KMS-11 (cell line): ENCODE results near the gene TMC7.

Experiments used
- H2AFZ ChIP-seq: fragments of 200-600 bp; sonication (generic); 2 replicates; pipeline ENCODE4 v1.6.1; 2016; ENCODE audit warnings: antibody characterized with exemption, mixed run types, low read depth
- H3K27ac ChIP-seq: fragments of 200-600 bp; sonication (generic); 2 replicates; pipeline ENCODE4 v1.6.1; 2016; ENCODE audit warnings: mild to moderate bottlenecking, mixed run types
- H3K27me3 ChIP-seq: fragments of 200-600 bp; sonication (generic); 2 replicates; pipeline ENCODE4 v1.6.1; 2017; ENCODE audit warnings: mild to moderate bottlenecking, low read depth, mixed run types, moderate library complexity; ENCODE audit not compliant: insufficient read depth
- H3K36me3 ChIP-seq: fragments of 200-600 bp; sonication (generic); 2 replicates; pipeline ENCODE4 v1.6.1; 2017; ENCODE audit warnings: mild to moderate bottlenecking, mixed run types; ENCODE audit not compliant: insufficient read depth
- H3K4me1 ChIP-seq: fragments of 200-600 bp; sonication (generic); 2 replicates; pipeline ENCODE4 v1.6.1; 2016; ENCODE audit warnings: mild to moderate bottlenecking, low read depth, mixed run types; ENCODE audit not compliant: poor library complexity, severe bottlenecking
- H3K4me2 ChIP-seq: fragments of 200-600 bp; sonication (generic); 2 replicates; pipeline ENCODE4 v1.7.0; 2016; ENCODE audit warnings: mild to moderate bottlenecking, mixed run types
- H3K4me3 ChIP-seq: fragments of 200-600 bp; sonication (generic); IDR thresholded peaks from 2 replicates; pipeline ENCODE4 v1.6.1; 2017; ENCODE audit warnings: low read depth, low read length, mixed read lengths; ENCODE audit not compliant: insufficient read depth
- H3K79me2 ChIP-seq: fragments of 200-600 bp; sonication (generic); 2 replicates; pipeline ENCODE4 v1.6.1; 2016; ENCODE audit warnings: low read depth, mixed run types; ENCODE audit not compliant: insufficient read depth
- H3K9ac ChIP-seq: fragments of 200-600 bp; sonication (generic); 2 replicates; pipeline ENCODE4 v1.6.1; 2016; ENCODE audit warnings: mild to moderate bottlenecking, mixed run types
- H4K20me1 ChIP-seq: fragments of 200-600 bp; sonication (generic); 2 replicates; pipeline ENCODE4 v1.6.1; 2016; ENCODE audit warnings: mild to moderate bottlenecking, mixed run types; ENCODE audit not compliant: insufficient read depth
- TF ChIP-seq, protein P1 (sequence below): fragments of 200-600 bp; sonication (generic); conservative IDR thresholded peaks from 2 replicates; pipeline ENCODE4 v1.6.1; 2017; ENCODE audit warnings: low read depth, mild to moderate bottlenecking, antibody characterized with exemption, low read length, moderate library complexity, mixed read lengths

The TMC7 gene

DNA sequence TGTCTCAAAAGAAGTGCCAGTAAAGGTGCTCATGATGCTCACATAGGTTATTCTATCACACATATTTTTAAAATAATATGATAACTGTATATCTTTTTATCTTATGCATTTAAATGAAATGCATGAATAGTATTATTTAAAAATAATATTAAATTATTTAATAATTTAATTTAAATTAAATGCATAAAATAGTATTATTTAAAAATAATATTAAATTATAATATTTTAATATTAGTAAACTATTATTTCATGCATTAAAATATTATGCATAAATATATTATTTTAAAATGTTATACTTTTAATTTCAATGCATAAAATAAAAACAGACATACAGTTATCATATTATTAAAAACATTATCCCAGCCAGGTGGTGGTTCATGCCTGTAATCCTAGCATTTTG lies 33.4 kb downstream of the TMC7 start:
- H3K4me1 ChIP-seq: no peaks in the 10 kb centered on the region
- H3K4me3 ChIP-seq: no peak overlapping the region
- TF ChIP-seq, protein P1, sequence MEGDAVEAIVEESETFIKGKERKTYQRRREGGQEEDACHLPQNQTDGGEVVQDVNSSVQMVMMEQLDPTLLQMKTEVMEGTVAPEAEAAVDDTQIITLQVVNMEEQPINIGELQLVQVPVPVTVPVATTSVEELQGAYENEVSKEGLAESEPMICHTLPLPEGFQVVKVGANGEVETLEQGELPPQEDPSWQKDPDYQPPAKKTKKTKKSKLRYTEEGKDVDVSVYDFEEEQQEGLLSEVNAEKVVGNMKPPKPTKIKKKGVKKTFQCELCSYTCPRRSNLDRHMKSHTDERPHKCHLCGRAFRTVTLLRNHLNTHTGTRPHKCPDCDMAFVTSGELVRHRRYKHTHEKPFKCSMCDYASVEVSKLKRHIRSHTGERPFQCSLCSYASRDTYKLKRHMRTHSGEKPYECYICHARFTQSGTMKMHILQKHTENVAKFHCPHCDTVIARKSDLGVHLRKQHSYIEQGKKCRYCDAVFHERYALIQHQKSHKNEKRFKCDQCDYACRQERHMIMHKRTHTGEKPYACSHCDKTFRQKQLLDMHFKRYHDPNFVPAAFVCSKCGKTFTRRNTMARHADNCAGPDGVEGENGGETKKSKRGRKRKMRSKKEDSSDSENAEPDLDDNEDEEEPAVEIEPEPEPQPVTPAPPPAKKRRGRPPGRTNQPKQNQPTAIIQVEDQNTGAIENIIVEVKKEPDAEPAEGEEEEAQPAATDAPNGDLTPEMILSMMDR: no peak
- H3K79me2 ChIP-seq: no peaks in the 10 kb centered on the region
- no peak overlapping the region for H3K9ac ChIP-seq
- no peaks in the 10 kb centered on the region for H3K27me3 ChIP-seq
- H4K20me1 ChIP-seq: no peaks in the 10 kb centered on the region
- no peaks in the 10 kb centered on the region for H3K36me3 ChIP-seq
- no peak overlapping the region for H3K4me2 ChIP-seq
- H3K27ac ChIP-seq: no peak overlapping the region
- H2AFZ ChIP-seq: no peak overlapping the region

DNA sequence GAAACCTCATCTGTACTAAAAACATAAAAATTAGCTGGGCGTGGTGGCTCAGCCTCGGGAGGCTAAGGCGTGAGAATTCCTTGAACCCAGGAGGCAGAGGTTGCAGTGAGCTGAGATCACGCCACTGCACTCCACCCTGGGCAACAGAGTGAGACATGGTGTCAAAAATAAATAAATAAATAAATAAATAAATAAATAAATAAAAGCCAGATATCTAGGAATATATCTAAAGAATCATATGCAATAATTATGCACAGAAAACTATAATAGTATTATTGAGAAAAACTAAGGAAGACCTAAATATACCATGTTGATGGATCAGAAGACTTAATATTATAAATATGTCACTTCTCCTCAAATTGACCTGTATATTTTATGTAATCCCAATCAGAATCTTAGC lies 37.0 kb downstream of the TMC7 start:
- Histone ChIP-seq H3K27me3 (no peaks in the 10 kb centered on the region), H3K79me2 (no peaks in the 10 kb centered on the region), H3K27ac (no peak overlapping the region), H2AFZ (no peak overlapping the region), H3K4me3 (no peak overlapping the region), H3K36me3 (no peaks in the 10 kb centered on the region), H4K20me1 (no peaks in the 10 kb centered on the region), H3K4me1 (no peaks in the 10 kb centered on the region), H3K4me2 (no peak overlapping the region), H3K9ac (no peak overlapping the region)
- TF ChIP-seq, protein P1: no peak

DNA sequence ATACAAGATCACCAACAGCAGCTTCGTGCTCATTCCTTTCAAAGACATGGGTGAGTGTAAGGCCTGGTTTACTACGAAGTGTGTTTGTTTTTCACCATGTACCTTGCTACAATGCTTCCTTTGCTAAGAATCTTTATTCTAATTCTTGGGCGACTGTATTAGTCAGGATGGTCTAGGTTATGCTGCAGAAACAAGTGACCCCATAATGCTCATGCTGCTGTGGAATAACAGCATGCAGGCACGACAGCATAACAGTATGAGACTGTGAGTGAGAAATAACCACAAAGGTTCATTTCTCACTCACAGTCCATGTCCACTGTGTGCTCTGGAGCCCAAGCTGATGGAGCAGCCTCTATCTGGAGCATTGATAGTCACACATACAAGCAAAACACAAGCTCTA lies 38.0 kb downstream of the TMC7 start:
- Histone ChIP-seq H3K79me2 (no peaks in the 10 kb centered on the region), H3K27me3 (no peaks in the 10 kb centered on the region), H3K4me2 (no peak overlapping the region), H3K4me3 (no peak overlapping the region), H4K20me1 (no peaks in the 10 kb centered on the region), H3K9ac (no peak overlapping the region), H3K4me1 (no peaks in the 10 kb centered on the region), H3K36me3 (no peaks in the 10 kb centered on the region), H3K27ac (no peak overlapping the region), H2AFZ (no peak overlapping the region)
- TF ChIP-seq, protein P1: no peak

GRCh38 chr16:19027416-19027815 lies 43.7 kb downstream of the TMC7 start:
- Histone ChIP-seq H3K27ac (no peak overlapping the region), H2AFZ (no peak overlapping the region)

More at GRCh38 chr16:19027416-19027815, 43.7 kb downstream of the TMC7 start:
- Histone ChIP-seq H3K27me3 (no peaks in the 10 kb centered on the region), H4K20me1 (no peaks in the 10 kb centered on the region), H3K4me1 (no peaks in the 10 kb centered on the region), H3K79me2 (no peaks in the 10 kb centered on the region), H3K36me3 (no peaks in the 10 kb centered on the region), H3K9ac (no peak overlapping the region), H3K4me2 (no peak overlapping the region), H3K4me3 (no peak overlapping the region)
- TF ChIP-seq, protein P1: no peak
